IPS-15b (cell line): Measurements from ENCODE around the gene ARFRP1.
"Not testable (repeated sequence)": the region's sequence is repeated elsewhere in the genome, so short reads cannot be mapped to it uniquely, and the experiment has no call there.

Source experiments
- H3K27me3 ChIP-seq: one replicate; pipeline ENCODE4 v1.6.1; 2013; ENCODE audit warnings: low read length; ENCODE audit not compliant: control insufficient read depth, insufficient read depth
- H3K36me3 ChIP-seq: one replicate; pipeline ENCODE4 v1.6.1; 2013; ENCODE audit warnings: low read length; ENCODE audit not compliant: control insufficient read depth, insufficient read depth
- H3K4me1 ChIP-seq: one replicate; pipeline ENCODE4 v1.6.1; 2013; ENCODE audit warnings: mild to moderate bottlenecking, low read length; ENCODE audit not compliant: control insufficient read depth, insufficient read depth
- H3K4me3 ChIP-seq: one replicate; pipeline ENCODE4 v1.5.1; 2013; ENCODE audit warnings: low read depth, low read length
- H3K9ac ChIP-seq: one replicate; pipeline ENCODE4 v1.6.1; 2013; ENCODE audit warnings: low read depth, mild to moderate bottlenecking, low read length
- H3K9me3 ChIP-seq: one replicate; pipeline ENCODE4 v1.6.1; 2013; ENCODE audit warnings: mild to moderate bottlenecking, low read length; ENCODE audit not compliant: control insufficient read depth, insufficient read depth

Gene ARFRP1

GRCh38 chr20:63680427-63680826, 27.3 kb downstream of the ARFRP1 start:
- no peaks in the 10 kb centered on the region for H3K27me3 ChIP-seq
- H3K9me3 ChIP-seq = no peaks in the 10 kb centered on the region
- no peak overlapping the region for H3K4me3 ChIP-seq
- H3K9ac ChIP-seq = no peak overlapping the region
- H3K36me3 ChIP-seq = peaks cover 35% of the 10 kb centered on the region
- H3K4me1 ChIP-seq = no peaks in the 10 kb centered on the region

GRCh38 chr20:63679799-63680305, 27.9 kb downstream of the ARFRP1 start:
- H3K4me1 ChIP-seq = no peaks in the 10 kb centered on the region
- no peak overlapping the region for H3K4me3 ChIP-seq
- H3K9ac ChIP-seq = no peak overlapping the region
- H3K36me3 ChIP-seq = peaks cover 35% of the 10 kb centered on the region
- no peaks in the 10 kb centered on the region for H3K9me3 ChIP-seq
- H3K27me3 ChIP-seq = no peaks in the 10 kb centered on the region

- H3K9ac ChIP-seq = no peak overlapping the region
- peaks cover 40% of the 10 kb centered on the region for H3K36me3 ChIP-seq
- H3K9me3 ChIP-seq = no peaks in the 10 kb centered on the region
- no peaks in the 10 kb centered on the region for H3K4me1 ChIP-seq
- no peak overlapping the region for H3K4me3 ChIP-seq
- H3K27me3 ChIP-seq = no peaks in the 10 kb centered on the region
Measured at GRCh38 chr20:63678667-63679465, 28.9 kb downstream of the ARFRP1 start.

DNA sequence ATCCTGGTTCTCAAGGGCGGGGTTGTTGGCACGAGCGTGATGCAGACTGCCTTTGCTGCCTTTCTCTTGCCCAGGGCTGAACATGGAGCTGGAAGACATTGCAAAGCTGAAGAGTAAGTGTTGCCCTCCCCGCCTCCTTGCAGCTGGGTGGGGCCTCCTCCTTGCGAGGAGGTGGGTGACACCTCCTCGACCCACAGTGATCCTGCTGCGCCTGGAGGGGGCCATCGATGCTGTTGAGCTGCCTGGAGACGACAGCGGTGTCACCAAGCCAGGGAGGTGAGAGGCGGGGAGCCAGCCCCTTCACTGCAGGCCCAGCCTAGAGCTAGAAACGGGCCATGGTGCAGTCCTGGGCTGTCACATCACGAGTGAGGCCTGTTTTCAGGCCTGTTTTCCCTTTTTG, 29.7 kb downstream of the ARFRP1 start:
- no peak overlapping the region for H3K9ac ChIP-seq
- H3K36me3 ChIP-seq = peaks cover 43% of the 10 kb centered on the region

DNA sequence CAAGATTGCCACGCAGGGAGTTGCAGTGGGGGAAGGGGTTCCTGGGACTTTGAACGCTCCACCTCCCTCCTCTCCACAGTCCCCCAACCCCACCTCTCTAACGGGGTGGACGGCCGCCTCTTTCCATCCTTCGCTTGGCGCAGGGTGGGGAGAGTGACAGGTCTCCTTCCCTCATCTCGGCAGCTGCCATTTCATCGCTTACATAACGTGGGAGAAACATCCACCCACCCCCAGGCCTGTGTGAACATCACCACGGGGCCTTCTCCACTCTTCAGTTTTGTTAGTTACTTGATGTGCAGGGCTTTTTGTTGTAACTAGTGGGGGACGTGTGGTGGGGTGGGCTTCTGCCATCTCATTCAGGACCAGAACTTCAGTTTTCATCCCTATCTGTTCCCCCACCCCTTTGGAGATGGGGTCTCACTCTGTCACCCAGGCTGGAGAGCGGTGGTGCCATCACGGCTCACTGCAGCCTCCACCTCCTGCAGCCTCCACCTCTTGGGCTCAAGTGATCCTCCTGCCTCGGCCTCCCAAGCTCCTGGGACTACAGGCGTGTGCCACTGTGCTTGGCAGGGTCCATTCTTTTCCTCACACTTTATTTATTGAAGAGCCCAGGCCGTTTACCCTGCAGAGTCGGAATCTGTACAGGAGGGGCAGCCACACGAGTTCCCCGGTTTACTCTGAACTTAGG, 32.0 kb downstream of the ARFRP1 start:
- H3K36me3 ChIP-seq = peaks cover 45% of the 10 kb centered on the region
- no peak overlapping the region for H3K4me3 ChIP-seq

More for the DNA sequence above, 29.7 kb downstream of the ARFRP1 start:
- Histone ChIP-seq H3K27me3 (no peaks in the 10 kb centered on the region), H3K4me3 (no peak overlapping the region), H3K9me3 (no peaks in the 10 kb centered on the region), H3K4me1 (no peaks in the 10 kb centered on the region)

GRCh38 chr20:63673951-63674350, 33.8 kb downstream of the ARFRP1 start:
- no peaks in the 10 kb centered on the region for H3K4me1 ChIP-seq
- H3K4me3 ChIP-seq = no peak overlapping the region
- no peak overlapping the region for H3K9ac ChIP-seq
- H3K36me3 ChIP-seq = peaks cover 37% of the 10 kb centered on the region
- H3K9me3 ChIP-seq = no peaks in the 10 kb centered on the region
- no peaks in the 10 kb centered on the region for H3K27me3 ChIP-seq

More for the DNA sequence above, 32.0 kb downstream of the ARFRP1 start:
- no peak overlapping the region for H3K9ac ChIP-seq
- H3K4me1 ChIP-seq = no peaks in the 10 kb centered on the region
- no peaks in the 10 kb centered on the region for H3K9me3 ChIP-seq
- no peaks in the 10 kb centered on the region for H3K27me3 ChIP-seq

- peaks cover 36% of the 10 kb centered on the region for H3K36me3 ChIP-seq
Measured at GRCh38 chr20:63672666-63673065, 35.1 kb downstream of the ARFRP1 start.

DNA sequence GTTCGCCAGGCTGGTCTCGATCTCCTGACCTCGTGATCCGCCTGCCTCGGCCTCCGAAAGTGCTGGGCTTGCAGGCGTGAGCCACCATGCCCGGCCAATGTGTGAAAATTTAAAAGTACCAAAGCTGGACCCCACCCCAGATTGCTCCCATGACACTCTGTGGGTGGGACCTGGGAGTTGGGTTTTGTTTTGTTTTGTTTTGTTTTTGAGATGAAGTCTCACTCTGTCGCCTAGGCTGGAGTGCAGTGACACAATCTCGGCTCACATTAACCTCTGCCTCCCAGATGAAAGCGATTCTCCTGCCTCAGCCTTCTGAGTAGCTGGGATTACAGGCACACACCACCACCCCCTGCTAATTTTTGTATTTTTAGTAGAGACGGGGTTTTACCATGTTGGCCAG, 36.1 kb downstream of the ARFRP1 start:
- H3K9ac ChIP-seq, H3K4me1 ChIP-seq, H3K27me3 ChIP-seq, H3K4me3 ChIP-seq, H3K9me3 ChIP-seq: not testable (repeated sequence)
- peaks cover 41% of the 10 kb centered on the region for H3K36me3 ChIP-seq

More at GRCh38 chr20:63672666-63673065, 35.1 kb downstream of the ARFRP1 start:
- Histone ChIP-seq H3K4me1 (no peaks in the 10 kb centered on the region), H3K4me3 (no peak overlapping the region), H3K9ac (no peak overlapping the region), H3K9me3 (no peaks in the 10 kb centered on the region), H3K27me3 (no peaks in the 10 kb centered on the region)

DNA sequence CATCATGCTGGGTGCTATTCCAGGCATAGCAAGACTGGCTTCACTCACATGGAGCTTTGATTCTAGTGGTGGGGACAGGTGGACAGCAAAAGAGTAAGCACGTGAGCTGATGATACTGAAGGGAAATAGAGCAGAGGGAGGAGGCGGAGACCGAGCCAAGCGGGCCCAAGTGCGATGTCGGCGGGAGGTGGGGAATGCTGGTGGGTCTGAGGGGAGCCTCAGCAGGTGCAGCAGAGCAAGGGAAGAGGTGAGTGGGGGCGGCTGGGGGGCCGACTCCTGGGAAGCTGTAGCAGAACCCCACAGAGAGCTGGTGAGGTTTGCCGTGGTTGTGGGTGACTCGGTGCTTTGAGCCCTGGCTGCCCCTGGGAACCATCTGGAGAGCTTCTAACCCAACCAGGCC, 39.4 kb downstream of the ARFRP1 start:
- Histone ChIP-seq H3K4me3 (no peak overlapping the region), H3K36me3 (peaks cover 35% of the 10 kb centered on the region), H3K4me1 (no peaks in the 10 kb centered on the region), H3K27me3 (no peaks in the 10 kb centered on the region), H3K9me3 (no peaks in the 10 kb centered on the region), H3K9ac (no peak overlapping the region)

DNA sequence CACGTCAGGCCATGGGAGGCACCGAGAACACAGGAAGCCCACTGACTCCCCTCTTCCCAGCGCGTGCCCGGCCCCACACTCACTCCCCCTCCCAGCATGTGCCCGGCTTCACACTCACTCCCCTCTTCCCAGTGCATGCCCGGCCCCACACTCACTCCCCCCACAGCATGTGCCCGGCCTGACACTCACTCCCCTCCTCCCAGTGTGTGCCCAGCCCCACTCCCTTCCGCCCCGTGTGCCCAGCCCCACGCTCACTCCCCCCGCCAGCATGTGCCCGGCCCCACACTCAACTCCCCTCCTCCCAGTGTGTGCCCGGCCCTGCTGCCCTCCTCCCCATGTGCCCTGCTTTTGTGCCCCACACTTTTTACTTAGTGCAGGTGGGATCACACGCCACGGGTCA, 39.9 kb downstream of the ARFRP1 start:
- Histone ChIP-seq H3K36me3 (peaks cover 40% of the 10 kb centered on the region), H3K27me3 (no peaks in the 10 kb centered on the region), H3K4me1 (no peaks in the 10 kb centered on the region), H3K9me3 (no peaks in the 10 kb centered on the region), H3K9ac (no peak overlapping the region), H3K4me3 (no peak overlapping the region)

DNA sequence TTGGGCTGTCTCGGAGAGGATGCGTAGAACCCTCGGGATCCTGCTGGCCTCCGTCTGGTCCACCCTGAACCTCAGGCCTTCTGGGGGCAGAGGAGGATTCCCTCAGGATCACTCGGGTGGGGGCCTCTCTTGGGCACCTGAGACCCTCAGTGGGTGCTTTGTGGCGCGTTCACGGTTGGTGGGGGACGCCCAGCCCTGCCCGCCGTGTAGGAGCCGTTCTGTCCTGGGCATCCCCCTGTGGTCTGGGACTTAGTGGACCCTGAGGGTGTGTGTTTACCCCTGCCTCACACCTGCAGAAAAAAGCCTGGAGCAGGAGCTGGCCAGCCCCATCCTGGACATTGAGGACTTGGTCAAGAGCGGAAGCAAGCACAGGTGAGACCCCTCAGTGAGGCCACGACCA, 42.1 kb downstream of the ARFRP1 start:
- Histone ChIP-seq H3K4me1 (no peaks in the 10 kb centered on the region), H3K9ac (no peak overlapping the region), H3K9me3 (no peaks in the 10 kb centered on the region), H3K36me3 (peaks cover 48% of the 10 kb centered on the region), H3K4me3 (no peak overlapping the region), H3K27me3 (no peaks in the 10 kb centered on the region)
